ENCODE measurements around the gene R3HDM1. TPM values are rescaled to one million over a fixed set of nuclear protein-coding genes. Genes with fewer than 3 reads are reported as not detected.
"Not testable (repeated sequence)": the region's sequence is repeated elsewhere in the genome, so short reads cannot be mapped to it uniquely, and the experiment has no call there.

R3HDM1 gene
- total and polyA plus RNA-seq, 4 donors: 5.4 to 27.8 (median 13.2) TPM

GRCh38 chr2:135615404-135615803 lies 84.1 kb downstream of the R3HDM1 start:
- no peak for ATAC-seq (ENCODE audit: insufficient read depth, low FRiP score)

GRCh38 chr2:135617501-135618015 lies 86.3 kb downstream of the R3HDM1 start:
- no peaks in the 10 kb centered on the region for H3K27me3 ChIP-seq (ENCODE audit: control insufficient read depth in 3 of 3, insufficient read depth in 3 of 3, low read length in 2 of 3)
- TF ChIP-seq CTCF (IDR thresholded peaks at IDR 0.05; ENCODE audit: control extremely low read depth, extremely low read depth): no peak
- H3K4me1 ChIP-seq (ENCODE audit: control insufficient read depth in 5 of 5, insufficient read depth in 5 of 5, low read length in 5 of 5): no peaks in the 10 kb centered on the region
- DNase-seq: no peak
- no peaks in the 10 kb centered on the region for H3K36me3 ChIP-seq (ENCODE audit: control insufficient read depth in 4 of 4, insufficient read depth in 4 of 4, low read length in 4 of 4)
- no peak overlapping the region for H3K9ac ChIP-seq (ENCODE audit: insufficient read depth in 1 of 2, low read length in 2 of 2)
- H3K4me3 ChIP-seq: no peak overlapping the region
- no peak overlapping the region for H3K27ac ChIP-seq (ENCODE audit: low read depth in 1 of 2, low read length in 1 of 2)
- no peaks in the 10 kb centered on the region for H3K9me3 ChIP-seq (ENCODE audit: control insufficient read depth in 4 of 4, insufficient read depth in 3 of 4, low read length in 3 of 4)
- ATAC-seq (ENCODE audit: insufficient read depth, low FRiP score): no peak

More at GRCh38 chr2:135615404-135615803, 84.1 kb downstream of the R3HDM1 start:
- 86 to 91% methylated on average over 3 of the region's 3 CpGs for WGBS, 2 donors
- Histone ChIP-seq H3K27me3 (ENCODE audit: control insufficient read depth in 3 of 3, insufficient read depth in 3 of 3, low read length in 2 of 3) (no peaks in the 10 kb centered on the region), H3K9ac (ENCODE audit: insufficient read depth in 1 of 2, low read length in 2 of 2) (no peak overlapping the region), H3K4me3 (no peak overlapping the region), H3K27ac (ENCODE audit: low read depth in 1 of 2, low read length in 1 of 2) (no peak overlapping the region), H3K4me1 (ENCODE audit: control insufficient read depth in 5 of 5, insufficient read depth in 5 of 5, low read length in 5 of 5) (no peaks in the 10 kb centered on the region), H3K9me3 (ENCODE audit: control insufficient read depth in 4 of 4, insufficient read depth in 3 of 4, low read length in 3 of 4) (no peaks in the 10 kb centered on the region), H3K36me3 (ENCODE audit: control insufficient read depth in 4 of 4, insufficient read depth in 4 of 4, low read length in 4 of 4) (no peaks in the 10 kb centered on the region)
- TF ChIP-seq CTCF (IDR thresholded peaks at IDR 0.05; ENCODE audit: control extremely low read depth, extremely low read depth): no peak
- no peak for DNase-seq

- Histone ChIP-seq H3K9ac (ENCODE audit: insufficient read depth in 1 of 2, low read length in 2 of 2) (no peak overlapping the region), H3K36me3 (ENCODE audit: control insufficient read depth in 4 of 4, insufficient read depth in 4 of 4, low read length in 4 of 4) (no peaks in the 10 kb centered on the region), H3K27ac (ENCODE audit: low read depth in 1 of 2, low read length in 1 of 2) (no peak overlapping the region), H3K4me3 (no peak overlapping the region), H3K9me3 (ENCODE audit: control insufficient read depth in 4 of 4, insufficient read depth in 3 of 4, low read length in 3 of 4) (no peaks in the 10 kb centered on the region), H3K27me3 (ENCODE audit: control insufficient read depth in 3 of 3, insufficient read depth in 3 of 3, low read length in 2 of 3) (no peaks in the 10 kb centered on the region), H3K4me1 (ENCODE audit: control insufficient read depth in 5 of 5, insufficient read depth in 5 of 5, low read length in 5 of 5) (no peaks in the 10 kb centered on the region)
- ATAC-seq (ENCODE audit: insufficient read depth, low FRiP score) (no peak), DNase-seq (no peak)
- TF ChIP-seq CTCF (IDR thresholded peaks at IDR 0.05; ENCODE audit: control extremely low read depth, extremely low read depth): no peak
- WGBS, 2 donors: 95 to 96% methylated on average over 1 of the region's 1 CpG
Observed at GRCh38 chr2:135620198-135620597, 88.9 kb downstream of the R3HDM1 start.

GRCh38 chr2:135629520-135629919 lies 98.2 kb downstream of the R3HDM1 start:
- DNase-seq: no peak
- no peak for ATAC-seq (ENCODE audit: insufficient read depth, low FRiP score)
- Histone ChIP-seq H3K9me3 (ENCODE audit: control insufficient read depth in 4 of 4, insufficient read depth in 3 of 4, low read length in 3 of 4) (no peaks in the 10 kb centered on the region), H3K9ac (ENCODE audit: insufficient read depth in 1 of 2, low read length in 2 of 2) (no peak overlapping the region), H3K4me3 (no peak overlapping the region), H3K27ac (ENCODE audit: low read depth in 1 of 2, low read length in 1 of 2) (no peak overlapping the region), H3K4me1 (ENCODE audit: control insufficient read depth in 5 of 5, insufficient read depth in 5 of 5, low read length in 5 of 5) (no peaks in the 10 kb centered on the region), H3K27me3 (ENCODE audit: control insufficient read depth in 3 of 3, insufficient read depth in 3 of 3, low read length in 2 of 3) (no peaks in the 10 kb centered on the region), H3K36me3 (ENCODE audit: control insufficient read depth in 4 of 4, insufficient read depth in 4 of 4, low read length in 4 of 4) (peaks cover 0 to 6% (median 2%) of the 10 kb centered on the region in 4 donors)
- no peak for TF ChIP-seq CTCF (IDR thresholded peaks at IDR 0.05; ENCODE audit: control extremely low read depth, extremely low read depth)

- 97 to 98% methylated on average over 8 of the region's 8 CpGs for WGBS, 2 donors
- ATAC-seq (ENCODE audit: insufficient read depth, low FRiP score); H3K4me1 ChIP-seq (ENCODE audit: control insufficient read depth in 5 of 5, insufficient read depth in 5 of 5, low read length in 5 of 5): not testable (repeated sequence)
Observed at GRCh38 chr2:135630034-135630433, 98.8 kb downstream of the R3HDM1 start.

More at GRCh38 chr2:135630034-135630433, 98.8 kb downstream of the R3HDM1 start:
- H3K27ac ChIP-seq (ENCODE audit: low read depth in 1 of 2, low read length in 1 of 2); H3K4me3 ChIP-seq; H3K9ac ChIP-seq (ENCODE audit: insufficient read depth in 1 of 2, low read length in 2 of 2); H3K27me3 ChIP-seq (ENCODE audit: control insufficient read depth in 3 of 3, insufficient read depth in 3 of 3, low read length in 2 of 3); H3K9me3 ChIP-seq (ENCODE audit: control insufficient read depth in 4 of 4, insufficient read depth in 3 of 4, low read length in 3 of 4); DNase-seq; H3K36me3 ChIP-seq (ENCODE audit: control insufficient read depth in 4 of 4, insufficient read depth in 4 of 4, low read length in 4 of 4): not testable (repeated sequence)
